Nasal cavity respiratory epithelium epithelial cell of viscerocranial mucosa (primary cell): ENCODE data around the gene OR10J4. TPM values are rescaled to one million over a fixed set of nuclear protein-coding genes. Genes with fewer than 3 reads are reported as not detected.

Experiments
- total RNA-seq: library from RNA; depleted of rRNA; stranded (reverse); fragments of >200 nt; gene quantifications from 2 replicates; pipeline ENCODE4 v1.2.3, GENCODE V29; 2014

The OR10J4 gene
- total RNA-seq = not detected in 2 replicates

GRCh38 chr1:159431904-159432303, at the start of gene OR10J4:
TSS of gene OR10J4 (plus strand) at chr1:159432204.

DNA sequence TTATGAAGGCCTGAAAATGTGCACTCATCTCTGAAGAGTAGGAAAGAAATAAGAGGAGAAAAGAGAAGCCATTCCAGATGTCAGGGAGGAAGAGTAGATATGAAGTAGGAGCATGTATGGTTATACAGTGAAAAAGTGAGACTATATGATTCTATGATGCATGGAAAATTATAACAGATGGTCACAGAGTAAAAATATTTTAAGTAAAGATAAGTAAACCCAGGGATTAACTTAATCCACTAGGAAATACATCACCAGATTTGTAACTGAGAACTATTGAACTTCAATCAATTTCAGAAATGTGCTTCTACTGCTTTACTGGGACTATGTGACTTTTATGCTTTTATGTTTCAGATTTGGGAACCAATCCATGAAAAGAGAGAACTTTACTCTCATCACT, 7.4 kb downstream of the OR10J4 start, which contains the start of gene OR10J1:
Gene OR10J1 (plus strand): TSS at position 301 of the 400 bp plus-strand sequence. CDS start 70 bp downstream, at position 371.

Other genes starting within 250 kb of the OR10J4 start
- not detected in 2 replicates for gene ACKR1, start 227.3 kb upstream of the OR10J4 start, total RNA-seq
- not detected in 2 replicates for gene FCER1A, start 129.9 kb upstream of the OR10J4 start, total RNA-seq
- gene OR10J1, start 7.5 kb downstream of the OR10J4 start, total RNA-seq = not detected in 2 replicates
- gene OR10J5, start 103.8 kb downstream of the OR10J4 start, total RNA-seq = not detected in 2 replicates
- not detected in 2 replicates for gene APCS, start 155.6 kb downstream of the OR10J4 start, total RNA-seq